GM18511 (cell line): ENCODE measurements around the gene PRDM9.
"Not testable (repeated sequence)": the region's sequence is repeated elsewhere in the genome, so short reads cannot be mapped to it uniquely, and the experiment has no call there.

Experiments used
- ATAC-seq: cut with Tn5 transposase; IDR thresholded peaks from one replicate; pipeline ENCODE4 v1.9.1; 2021; ENCODE audit warnings: mild to moderate bottlenecking, moderate library complexity; ENCODE audit not compliant: unreplicated experiment

The PRDM9 gene

GRCh38 chr5:23527216-23527920 lies 20.0 kb downstream of the PRDM9 start:
- ATAC-seq, result not testable (repeated sequence)

GRCh38 chr5:23528677-23529076 lies 21.3 kb downstream of the PRDM9 start:
- no peak for ATAC-seq

GRCh38 chr5:23530571-23530970 lies 23.2 kb downstream of the PRDM9 start:
- ATAC-seq, result no peak

GRCh38 chr5:23571059-23571458 lies 63.6 kb downstream of the PRDM9 start:
- no peak for ATAC-seq
